Amniotic stem cell (primary cell): ENCODE results near the gene TNS3.

Experiments
- DNase-seq: peaks from one replicate; lab custom pipeline; 2025; lab: John Stamatoyannopoulos, UW

The TNS3 gene

GRCh38 chr7:47225387-47226131 is 356.4 kb downstream of the TNS3 start:
- DNase-seq: no peak
